ENCODE results near the gene FZR1. TPM values are rescaled to one million over a fixed set of nuclear protein-coding genes. Genes with fewer than 3 reads are reported as not detected.
A peak's percentile ranks its signal among the peaks of the same experiment; 100 is the strongest.

FZR1 gene
- total RNA-seq, 1 experiment from 2014 or later, result 59.1 TPM

DNA sequence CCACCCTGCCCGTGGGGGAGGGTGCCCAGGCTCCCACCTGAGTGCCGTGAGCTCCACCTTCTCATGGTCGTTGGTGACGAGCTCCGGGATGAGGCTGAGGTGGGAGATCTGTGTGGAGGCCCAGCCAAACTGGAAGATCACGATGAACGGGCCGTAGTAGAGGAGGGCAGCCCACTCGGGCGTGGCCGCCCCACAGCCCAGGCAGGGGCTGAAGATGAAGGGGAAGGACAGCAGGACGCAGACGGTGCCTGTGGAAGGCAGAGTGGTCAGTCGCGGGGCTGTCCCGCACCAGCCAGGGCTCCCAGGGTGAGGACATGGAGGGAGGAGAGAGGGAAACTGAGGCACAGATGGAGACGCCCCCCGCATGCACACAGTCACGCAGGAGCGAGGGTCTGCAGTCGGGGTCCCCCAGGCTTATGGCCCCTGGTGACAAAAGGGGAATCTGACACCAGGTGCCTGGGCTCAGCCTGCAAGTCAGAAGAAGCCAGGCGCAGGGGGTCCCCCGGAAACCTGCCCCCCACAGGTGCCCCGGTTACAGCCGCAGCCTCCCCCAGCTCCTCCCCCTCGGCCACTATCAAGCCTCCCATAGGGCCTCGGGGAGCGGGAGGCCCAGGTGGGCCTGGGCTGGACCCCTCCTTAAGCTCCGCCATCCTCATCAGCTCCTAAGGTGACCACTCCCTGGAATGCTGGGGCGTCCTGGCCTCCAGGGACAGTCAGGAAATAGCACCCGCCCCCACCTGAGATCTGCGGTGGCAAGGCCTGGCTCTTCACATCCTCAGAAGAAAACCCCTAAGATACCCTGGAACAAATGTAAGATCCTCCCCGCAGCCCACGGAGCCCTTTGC lies 45.1 kb downstream of the FZR1 start:
- POLR2A ChIA-PET, result no interaction called here
- no peaks in the 10 kb centered on the region for H3K4me1 ChIP-seq
- DNase-seq, result no peak
- intact Hi-C loops (cut with micrococcal nuclease; ENCODE audit: unreplicated experiment), result loop anchor here (10.0 kb wide), 1 partner anchor 74 kb away; the partner anchor contains the start of gene CACTIN
- no peak for TF ChIP-seq CTCF (IDR thresholded peaks at IDR 0.05; ENCODE audit: insufficient read depth in 1 of 2, low read depth in 1 of 2, low read length in 1 of 2, severe bottlenecking in 1 of 2, unreplicated experiment in 1 of 2)
- no peak overlapping the region for H3K4me3 Mint-ChIP-seq (ENCODE audit: unreplicated experiment)
- no peaks in the 10 kb centered on the region for H3K27me3 ChIP-seq (replicated peaks; ENCODE audit: control insufficient read depth, insufficient read depth, low read length)
- no peaks in the 10 kb centered on the region for H3K9me3 Mint-ChIP-seq (ENCODE audit: unreplicated experiment)
- H3K36me3 Mint-ChIP-seq (ENCODE audit: insufficient read depth, unreplicated experiment), result peaks cover 43% of the 10 kb centered on the region
- no peaks in the 10 kb centered on the region for H3K36me3 ChIP-seq (ENCODE audit: control insufficient read depth, insufficient read depth, low read length)
- CTCF ChIA-PET, result no interaction called here
- BruUV-seq (replicated peaks), result no TSS peak
- no peak overlapping the region for H3K27ac Mint-ChIP-seq (ENCODE audit: unreplicated experiment)
- no peaks in the 10 kb centered on the region for H3K27me3 Mint-ChIP-seq (ENCODE audit: insufficient read depth, unreplicated experiment)
- H3K4me1 Mint-ChIP-seq (ENCODE audit: low read depth, unreplicated experiment), result peaks cover 2% of the 10 kb centered on the region
- no peak overlapping the region for H3K4me3 ChIP-seq (ENCODE audit: low read depth, low read length)
- H3K9me3 ChIP-seq, result no peaks in the 10 kb centered on the region

DNA sequence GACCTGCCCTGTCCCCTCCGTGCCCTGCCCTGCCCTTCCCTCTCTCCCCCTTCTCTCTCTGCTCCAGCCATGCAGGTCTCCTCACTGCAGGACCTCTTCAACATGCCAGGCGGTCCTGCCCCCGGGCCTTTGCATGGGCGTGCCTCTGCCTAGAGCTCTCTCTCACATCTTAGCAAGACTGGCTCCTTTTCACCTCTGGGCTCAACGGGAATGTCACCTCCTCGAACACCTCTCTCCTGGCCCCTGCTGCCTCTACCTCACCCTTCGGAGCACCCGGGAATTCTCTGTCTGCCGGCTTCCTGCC lies 45.6 kb downstream of the FZR1 start:
- Mint-ChIP-seq H3K4me3 (ENCODE audit: unreplicated experiment) (no peak overlapping the region), H3K27ac (ENCODE audit: unreplicated experiment) (no peak overlapping the region), H3K27me3 (ENCODE audit: insufficient read depth, unreplicated experiment) (no peaks in the 10 kb centered on the region), H3K9me3 (ENCODE audit: unreplicated experiment) (no peaks in the 10 kb centered on the region), H3K36me3 (ENCODE audit: insufficient read depth, unreplicated experiment) (peaks cover 43% of the 10 kb centered on the region), H3K4me1 (ENCODE audit: low read depth, unreplicated experiment) (peaks cover 8% of the 10 kb centered on the region)
- no peaks in the 10 kb centered on the region for H3K36me3 ChIP-seq (ENCODE audit: control insufficient read depth, insufficient read depth, low read length)
- intact Hi-C loops (cut with micrococcal nuclease; ENCODE audit: unreplicated experiment), result loop anchor here (10.0 kb wide), 1 partner anchor 73 kb away; the partner anchor contains the start of gene CACTIN
- no peaks in the 10 kb centered on the region for H3K27me3 ChIP-seq (replicated peaks; ENCODE audit: control insufficient read depth, insufficient read depth, low read length)
- DNase-seq, result no peak
- H3K9me3 ChIP-seq, result no peaks in the 10 kb centered on the region
- TF ChIP-seq CTCF (IDR thresholded peaks at IDR 0.05; ENCODE audit: insufficient read depth in 1 of 2, low read depth in 1 of 2, low read length in 1 of 2, severe bottlenecking in 1 of 2, unreplicated experiment in 1 of 2), result no peak
- no peaks in the 10 kb centered on the region for H3K4me1 ChIP-seq
- BruUV-seq (replicated peaks), result no TSS peak
- ChIA-PET POLR2A (no interaction called here), CTCF (no interaction called here)
- H3K4me3 ChIP-seq (ENCODE audit: low read depth, low read length), result no peak overlapping the region

- no peak for DNase-seq
- POLR2A ChIA-PET, result no interaction called here
- intact Hi-C loops (cut with micrococcal nuclease; ENCODE audit: unreplicated experiment), result loop anchor here (10.0 kb wide), 1 partner anchor 70 kb away; the partner anchor contains the start of gene CACTIN
- H3K27me3 Mint-ChIP-seq (ENCODE audit: insufficient read depth, unreplicated experiment), result no peaks in the 10 kb centered on the region
- no peak overlapping the region for H3K4me3 Mint-ChIP-seq (ENCODE audit: unreplicated experiment)
- Histone ChIP-seq H3K4me3 (ENCODE audit: low read depth, low read length) (no peak overlapping the region), H3K27me3 (replicated peaks; ENCODE audit: control insufficient read depth, insufficient read depth, low read length) (no peaks in the 10 kb centered on the region), H3K36me3 (ENCODE audit: control insufficient read depth, insufficient read depth, low read length) (no peaks in the 10 kb centered on the region), H3K9me3 (no peaks in the 10 kb centered on the region), H3K4me1 (no peaks in the 10 kb centered on the region)
- H3K4me1 Mint-ChIP-seq (ENCODE audit: low read depth, unreplicated experiment), result peaks cover 10% of the 10 kb centered on the region
- H3K9me3 Mint-ChIP-seq (ENCODE audit: unreplicated experiment), result no peaks in the 10 kb centered on the region
- H3K36me3 Mint-ChIP-seq (ENCODE audit: insufficient read depth, unreplicated experiment), result peaks cover 37% of the 10 kb centered on the region
- BruUV-seq (replicated peaks), result TSS peak; percentile 63
- no peak overlapping the region for H3K27ac Mint-ChIP-seq (ENCODE audit: unreplicated experiment)
- CTCF ChIA-PET, result no interaction called here
- TF ChIP-seq CTCF (IDR thresholded peaks at IDR 0.05; ENCODE audit: insufficient read depth in 1 of 2, low read depth in 1 of 2, low read length in 1 of 2, severe bottlenecking in 1 of 2, unreplicated experiment in 1 of 2), result no peak
Measured at GRCh38 chr19:3554254-3555083, 48.4 kb downstream of the FZR1 start.

All from Caco-2 (cell line).